SU-DHL-6 (cell line): ENCODE measurements around the gene OSBP2.
"Not testable (repeated sequence)": the region's sequence is repeated elsewhere in the genome, so short reads cannot be mapped to it uniquely, and the experiment has no call there.

Experiments
- H2AFZ ChIP-seq: fragments of 200-600 bp; sonication (generic); 2 replicates; pipeline ENCODE4 v1.6.1; 2014; ENCODE audit warnings: low read depth, mild to moderate bottlenecking, moderate library complexity, mixed read lengths, antibody characterized with exemption, low read length; ENCODE audit not compliant: severe bottlenecking
- H3F3A ChIP-seq: fragments of 200-600 bp; shearing (Covaris generic); 2 replicates; pipeline ENCODE4 v1.6.0; 2016; ENCODE audit warnings: antibody characterized with exemption, mild to moderate bottlenecking; ENCODE audit not compliant: insufficient read depth
- H3K27ac ChIP-seq: fragments of 200-600 bp; sonication (generic); 2 replicates; pipeline ENCODE4 v1.5.1; 2016; ENCODE audit warnings: low read depth, mild to moderate bottlenecking, low read length, moderate library complexity, mixed read lengths
- H3K27me3 ChIP-seq: fragments of 200-600 bp; sonication (generic), shearing (Covaris generic); 2 replicates; pipeline ENCODE4 v1.6.0; 2014; ENCODE audit warnings: mild to moderate bottlenecking, low read length
- H3K36me3 ChIP-seq: fragments of 200-600 bp; sonication (generic); 2 replicates; pipeline ENCODE4 v1.6.1; 2014; ENCODE audit warnings: mild to moderate bottlenecking, low read length, mixed read lengths
- H3K4me2 ChIP-seq: fragments of 300-600, 200-600 bp; shearing (Covaris generic), sonication (generic); 2 replicates; pipeline ENCODE4 v1.6.0; 2014; ENCODE audit warnings: low read length, low read depth, mild to moderate bottlenecking; ENCODE audit not compliant: poor library complexity, severe bottlenecking
- H3K4me3 ChIP-seq: fragments of 200-600 bp; sonication (generic); 2 replicates; pipeline ENCODE4 v1.5.1; 2014; ENCODE audit warnings: antibody characterized with exemption, low read length, mild to moderate bottlenecking, mixed read lengths; ENCODE audit not compliant: insufficient read depth, poor library complexity, severe bottlenecking
- H3K79me2 ChIP-seq: fragments of 200-600 bp; sonication (generic); 2 replicates; pipeline ENCODE4 v1.6.1; 2014; ENCODE audit warnings: mild to moderate bottlenecking, low read length, moderate library complexity; ENCODE audit not compliant: insufficient read depth
- H3K9ac ChIP-seq: fragments of 200-600 bp; sonication (generic); 2 replicates; pipeline ENCODE4 v1.7.0; 2014; ENCODE audit warnings: mild to moderate bottlenecking, low read length
- H3K9me2 ChIP-seq: fragments of 200-600 bp; sonication (generic); replicated peaks from 2 replicates; pipeline ENCODE4 v1.6.1; 2014; ENCODE audit warnings: low read length; ENCODE audit not compliant: insufficient read depth
- H3K9me3 ChIP-seq: fragments of 200-600 bp; sonication (generic); 2 replicates; pipeline ENCODE4 v1.6.1; 2014; ENCODE audit warnings: low read length, mixed read lengths; ENCODE audit not compliant: insufficient read depth
- H4K20me1 ChIP-seq: fragments of 200-600 bp; sonication (generic); 2 replicates; pipeline ENCODE4 v1.6.1; 2014; ENCODE audit warnings: low read depth, mild to moderate bottlenecking, antibody characterized with exemption, low read length, moderate library complexity, mixed read lengths
- EZH2phosphoT487 ChIP-seq: fragments of 200-600 bp; sonication (generic), shearing (Covaris generic); conservative IDR thresholded peaks from 2 replicates; pipeline ENCODE4 v1.6.1; 2018; ENCODE audit warnings: mild to moderate bottlenecking, antibody characterized with exemption, low read length, moderate library complexity, mixed read lengths
- TF ChIP-seq, protein P1 (sequence below): fragments of 200-600 bp; sonication (generic); IDR thresholded peaks from one replicate; pipeline ENCODE4 v1.5.1; 2017; ENCODE audit warnings: antibody characterized with exemption, mild to moderate bottlenecking, low read length, moderate library complexity; ENCODE audit not compliant: insufficient read depth, poor library complexity, severe bottlenecking

The OSBP2 gene

GRCh38 chr22:30733181-30733631, 38.5 kb downstream of the OSBP2 start:
- Histone ChIP-seq H3K4me3 (no peak overlapping the region), H3K79me2 (no peaks in the 10 kb centered on the region), H4K20me1 (no peaks in the 10 kb centered on the region), H3K9me3 (no peaks in the 10 kb centered on the region), H3K27ac (no peak overlapping the region), H3K9ac (no peak overlapping the region), H3K36me3 (no peaks in the 10 kb centered on the region), H3K4me2 (no peak overlapping the region), H3F3A (no peaks in the 10 kb centered on the region), H3K27me3 (no peaks in the 10 kb centered on the region), H3K9me2 (no peaks in the 10 kb centered on the region), H2AFZ (no peak overlapping the region)
- TF ChIP-seq EZH2phosphoT487 = no peak
- TF ChIP-seq, protein P1, sequence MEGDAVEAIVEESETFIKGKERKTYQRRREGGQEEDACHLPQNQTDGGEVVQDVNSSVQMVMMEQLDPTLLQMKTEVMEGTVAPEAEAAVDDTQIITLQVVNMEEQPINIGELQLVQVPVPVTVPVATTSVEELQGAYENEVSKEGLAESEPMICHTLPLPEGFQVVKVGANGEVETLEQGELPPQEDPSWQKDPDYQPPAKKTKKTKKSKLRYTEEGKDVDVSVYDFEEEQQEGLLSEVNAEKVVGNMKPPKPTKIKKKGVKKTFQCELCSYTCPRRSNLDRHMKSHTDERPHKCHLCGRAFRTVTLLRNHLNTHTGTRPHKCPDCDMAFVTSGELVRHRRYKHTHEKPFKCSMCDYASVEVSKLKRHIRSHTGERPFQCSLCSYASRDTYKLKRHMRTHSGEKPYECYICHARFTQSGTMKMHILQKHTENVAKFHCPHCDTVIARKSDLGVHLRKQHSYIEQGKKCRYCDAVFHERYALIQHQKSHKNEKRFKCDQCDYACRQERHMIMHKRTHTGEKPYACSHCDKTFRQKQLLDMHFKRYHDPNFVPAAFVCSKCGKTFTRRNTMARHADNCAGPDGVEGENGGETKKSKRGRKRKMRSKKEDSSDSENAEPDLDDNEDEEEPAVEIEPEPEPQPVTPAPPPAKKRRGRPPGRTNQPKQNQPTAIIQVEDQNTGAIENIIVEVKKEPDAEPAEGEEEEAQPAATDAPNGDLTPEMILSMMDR = no peak

GRCh38 chr22:30740007-30740406, 45.3 kb downstream of the OSBP2 start:
- H4K20me1 ChIP-seq, H3K36me3 ChIP-seq, H3F3A ChIP-seq, H3K9me2 ChIP-seq, H3K4me2 ChIP-seq, H3K9ac ChIP-seq, H3K4me3 ChIP-seq, H3K27me3 ChIP-seq, H3K27ac ChIP-seq, H3K79me2 ChIP-seq, H2AFZ ChIP-seq, H3K9me3 ChIP-seq: not testable (repeated sequence)

GRCh38 chr22:30740511-30740910, 45.8 kb downstream of the OSBP2 start:
- H3K27ac ChIP-seq, H3K9me2 ChIP-seq, H3K4me3 ChIP-seq, H3K9ac ChIP-seq, H3K36me3 ChIP-seq, H2AFZ ChIP-seq, H3K27me3 ChIP-seq, H3K4me2 ChIP-seq, H4K20me1 ChIP-seq, H3K79me2 ChIP-seq, H3K9me3 ChIP-seq, H3F3A ChIP-seq: not testable (repeated sequence)

DNA sequence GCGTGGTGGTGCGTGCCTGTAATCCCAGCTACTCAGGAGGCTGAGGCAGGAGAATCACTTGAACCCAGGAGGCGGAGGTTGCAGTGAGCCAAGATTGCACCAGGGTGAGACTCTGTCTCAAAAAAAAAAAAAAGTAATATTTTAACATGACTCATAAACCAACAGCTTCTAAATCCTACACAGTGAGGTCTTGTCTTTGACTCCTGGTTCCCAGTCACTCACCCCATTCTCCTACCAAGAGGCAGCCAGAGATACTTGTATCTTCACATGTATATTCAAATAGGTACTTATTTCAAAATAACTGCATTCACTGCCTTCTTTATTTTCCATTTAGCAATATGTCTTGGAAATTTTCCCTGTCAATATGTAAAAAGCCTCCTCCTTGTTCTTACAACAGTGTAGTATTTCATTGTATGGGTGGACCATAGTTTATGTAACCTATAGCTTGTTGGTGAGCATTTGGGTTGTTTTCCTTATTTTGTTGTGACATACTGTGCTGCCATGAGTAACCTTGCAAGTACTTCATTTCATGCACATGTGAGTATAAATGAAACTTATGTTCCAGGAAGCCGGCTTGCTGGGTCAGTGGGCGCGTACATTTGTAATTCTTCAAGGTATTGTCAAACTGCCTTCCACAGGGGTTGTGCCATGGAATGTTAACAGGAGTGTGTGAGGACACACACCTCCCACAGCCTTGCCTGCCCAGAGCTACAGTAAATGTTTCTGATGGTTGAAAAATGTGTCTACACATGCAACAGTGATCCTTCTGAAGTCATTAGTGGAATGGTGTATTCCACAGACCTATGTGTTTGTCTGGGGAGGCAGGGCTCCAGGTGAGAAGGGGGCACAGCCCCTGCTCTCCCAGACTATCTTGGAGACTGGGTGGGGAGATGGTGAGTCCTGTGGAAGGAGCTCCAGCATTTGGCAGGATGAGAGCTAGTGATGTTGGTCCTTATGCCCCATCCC, 47.9 kb downstream of the OSBP2 start:
- no peaks in the 10 kb centered on the region for H3K36me3 ChIP-seq
- no peak overlapping the region for H2AFZ ChIP-seq
- H4K20me1 ChIP-seq = no peaks in the 10 kb centered on the region
- no peaks in the 10 kb centered on the region for H3F3A ChIP-seq
- H3K27me3 ChIP-seq = no peaks in the 10 kb centered on the region
- no peak overlapping the region for H3K4me2 ChIP-seq
- TF ChIP-seq EZH2phosphoT487 = no peak
- TF ChIP-seq, protein P1 = no peak
- H3K9ac ChIP-seq = no peak overlapping the region
- H3K79me2 ChIP-seq = no peaks in the 10 kb centered on the region
- no peak overlapping the region for H3K27ac ChIP-seq
- no peaks in the 10 kb centered on the region for H3K9me2 ChIP-seq
- H3K9me3 ChIP-seq = no peaks in the 10 kb centered on the region
- H3K4me3 ChIP-seq = no peak overlapping the region
